Body of pancreas (tissue), 4 donors: ENCODE measurements around the gene UBE2V1. TPM values are rescaled to one million over a fixed set of nuclear protein-coding genes. Genes with fewer than 3 reads are reported as not detected.
"Not testable (repeated sequence)": the region's sequence is repeated elsewhere in the genome, so short reads cannot be mapped to it uniquely, and the experiment has no call there.

Experiments
- ATAC-seq: fragments of 150-250 bp; one replicate; pipeline ENCODE4 v1.9.1; 2016
- DNase-seq, 4 donors: peaks; one replicate each; pipeline ENCODE4 v3.0.0-alpha.2; 2019
- H3K27ac ChIP-seq, 4 donors: fragments of 200-600 bp; sonication (generic); 1 replicate in 3 of 4; 2 replicates in 1 of 4; pipeline versions ENCODE4 v1.5.1 to v1.6.1; 2016 to 2019; ENCODE audit warnings: mild to moderate bottlenecking in 1 of 4, mixed read lengths in 1 of 4, moderate library complexity in 1 of 4
- H3K27me3 ChIP-seq, 2 donors: fragments of 200-600 bp; sonication (generic); one replicate each; pipeline ENCODE4 v1.6.0; 2016; ENCODE audit warnings: mild to moderate bottlenecking in 1 of 2
- H3K36me3 ChIP-seq, 2 donors: fragments of 200-600 bp; sonication (generic); replicated peaks in 1 of 2; 2 replicates each; pipeline ENCODE4 v1.5.1; 2016; ENCODE audit warnings: low read depth in 2 of 2; ENCODE audit not compliant: insufficient read depth in 1 of 2
- H3K4me1 ChIP-seq: fragments of 200-600 bp; sonication (generic); one replicate; pipeline ENCODE4 v1.6.0; 2016
- H3K4me3 ChIP-seq, 2 donors: fragments of 200-600 bp; sonication (generic); 1 replicate in 1 of 2; 2 replicates in 1 of 2; pipeline ENCODE4 v1.5.1; 2016 to 2019
- H3K9me3 ChIP-seq, 3 donors: fragments of 200-600 bp; sonication (generic); 1 replicate in 2 of 3; 2 replicates in 1 of 3; pipeline ENCODE4 v1.5.1; 2016
- POLR2A ChIP-seq, 3 donors: fragments of 450-650 bp; IDR thresholded peaks; one replicate each; pipeline ENCODE4 v1.6.1; 2016; ENCODE audit warnings: antibody characterized with exemption in 3 of 3, mild to moderate bottlenecking in 2 of 3
- WGBS, 2 donors: methylation state at CpG; one replicate each; pipeline ENCODE4 v1.1.5; 2017; 5-methylcytosine and 5-hydroxymethylcytosine counted together
- intact Hi-C: fragments of 100-400 bp; cut with DNase I; formaldehyde crosslinking; loops from one replicate; pipeline ENCODE4 v1.15.1; 2023
- total RNA-seq, 2 donors: library from RNA; depleted of rRNA; stranded (reverse); fragments of >200 nt; gene quantifications; one replicate each; pipeline ENCODE4 v1.1.0, GENCODE V29; 2016
- TF ChIP-seq, protein P1 (sequence below), 7 experiments: fragments of 450-650 bp in 4 of 7; fragments of 200-600 bp in 3 of 7; sonication (generic) in 3 of 7; IDR thresholded peaks; one replicate each; pipeline ENCODE4 v1.5.1; 2016 to 2019; ENCODE audit warnings: antibody characterized with exemption in 7 of 7

UBE2V1 gene
- total RNA-seq, 2 donors from 2014 or later: 42.0 to 43.8 TPM

DNA sequence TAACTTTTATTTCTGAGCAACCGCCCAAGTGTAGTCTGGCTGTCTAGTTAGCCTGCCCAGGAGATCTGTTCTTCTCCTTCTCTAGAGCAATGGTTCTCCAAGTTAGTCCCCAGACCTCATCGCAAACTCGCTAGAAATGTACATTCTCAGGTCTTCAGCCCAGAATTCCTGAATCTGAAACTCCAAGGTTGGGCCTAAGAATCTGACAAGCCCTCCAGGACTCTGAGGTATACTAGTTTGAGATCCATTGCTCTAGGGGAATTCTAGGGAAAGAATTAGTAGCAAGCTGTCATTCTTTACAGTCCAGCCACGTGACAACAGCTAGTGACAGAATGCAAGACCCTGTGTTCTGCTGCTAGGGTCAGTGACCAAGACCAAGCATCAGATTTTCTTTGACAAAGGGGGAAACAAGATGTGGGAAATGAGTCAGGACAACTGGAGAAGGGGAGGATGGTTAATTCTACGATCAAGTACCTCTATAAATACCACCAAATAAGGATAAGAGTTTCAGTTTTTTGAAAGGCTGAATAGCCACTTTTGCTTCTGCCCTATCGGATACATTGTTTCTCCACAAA is 5.8 kb downstream of the UBE2V1 start:
- TF ChIP-seq POLR2A (IDR thresholded peaks at IDR 0.05): no peak
- TF ChIP-seq, protein P1, sequence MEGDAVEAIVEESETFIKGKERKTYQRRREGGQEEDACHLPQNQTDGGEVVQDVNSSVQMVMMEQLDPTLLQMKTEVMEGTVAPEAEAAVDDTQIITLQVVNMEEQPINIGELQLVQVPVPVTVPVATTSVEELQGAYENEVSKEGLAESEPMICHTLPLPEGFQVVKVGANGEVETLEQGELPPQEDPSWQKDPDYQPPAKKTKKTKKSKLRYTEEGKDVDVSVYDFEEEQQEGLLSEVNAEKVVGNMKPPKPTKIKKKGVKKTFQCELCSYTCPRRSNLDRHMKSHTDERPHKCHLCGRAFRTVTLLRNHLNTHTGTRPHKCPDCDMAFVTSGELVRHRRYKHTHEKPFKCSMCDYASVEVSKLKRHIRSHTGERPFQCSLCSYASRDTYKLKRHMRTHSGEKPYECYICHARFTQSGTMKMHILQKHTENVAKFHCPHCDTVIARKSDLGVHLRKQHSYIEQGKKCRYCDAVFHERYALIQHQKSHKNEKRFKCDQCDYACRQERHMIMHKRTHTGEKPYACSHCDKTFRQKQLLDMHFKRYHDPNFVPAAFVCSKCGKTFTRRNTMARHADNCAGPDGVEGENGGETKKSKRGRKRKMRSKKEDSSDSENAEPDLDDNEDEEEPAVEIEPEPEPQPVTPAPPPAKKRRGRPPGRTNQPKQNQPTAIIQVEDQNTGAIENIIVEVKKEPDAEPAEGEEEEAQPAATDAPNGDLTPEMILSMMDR (IDR thresholded peaks at IDR 0.05): no peak
- no peak overlapping the region for H3K27ac ChIP-seq

DNA sequence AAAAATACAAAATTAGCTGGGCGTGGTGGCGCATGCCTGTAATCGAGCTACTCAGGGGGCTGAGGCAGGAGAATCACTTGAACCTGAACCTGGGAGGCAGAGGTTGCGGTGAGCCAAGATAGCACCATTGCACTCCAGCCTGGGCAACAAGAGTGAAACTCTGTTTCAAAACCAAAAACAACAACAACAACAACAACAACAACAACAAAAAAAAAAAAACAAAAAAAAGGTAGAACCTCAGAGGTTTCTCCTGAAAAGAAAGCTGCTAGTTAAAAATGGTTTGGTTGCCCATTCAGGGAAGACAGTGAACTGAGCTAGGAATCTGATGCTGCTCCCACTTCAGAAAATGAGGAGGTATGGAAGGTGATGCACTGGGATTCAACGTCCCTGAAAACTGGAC is 6.3 kb downstream of the UBE2V1 start:
- H3K36me3 ChIP-seq, ATAC-seq, H3K4me3 ChIP-seq, H3K27ac ChIP-seq, intact Hi-C loops, H3K9me3 ChIP-seq, DNase-seq, H3K27me3 ChIP-seq: not testable (repeated sequence)
- H3K4me1 ChIP-seq: peaks cover 50% of the 10 kb centered on the region
- 78 to 82% methylated on average over 2 to 5 of the region's 5 CpGs for WGBS, 2 donors

More for the DNA sequence above, 5.8 kb downstream of the UBE2V1 start:
- 79 to 80% methylated on average over 6 of the region's 6 CpGs for WGBS, 2 donors
- intact Hi-C loops: no loop called here
- Histone ChIP-seq H3K9me3 (no peaks in the 10 kb centered on the region), H3K4me3 (no peak overlapping the region), H3K36me3 (no peaks in the 10 kb centered on the region), H3K4me1 (peaks cover 50% of the 10 kb centered on the region), H3K27me3 (no peaks in the 10 kb centered on the region)
- DNase-seq: no peak
- no peak for ATAC-seq

DNA sequence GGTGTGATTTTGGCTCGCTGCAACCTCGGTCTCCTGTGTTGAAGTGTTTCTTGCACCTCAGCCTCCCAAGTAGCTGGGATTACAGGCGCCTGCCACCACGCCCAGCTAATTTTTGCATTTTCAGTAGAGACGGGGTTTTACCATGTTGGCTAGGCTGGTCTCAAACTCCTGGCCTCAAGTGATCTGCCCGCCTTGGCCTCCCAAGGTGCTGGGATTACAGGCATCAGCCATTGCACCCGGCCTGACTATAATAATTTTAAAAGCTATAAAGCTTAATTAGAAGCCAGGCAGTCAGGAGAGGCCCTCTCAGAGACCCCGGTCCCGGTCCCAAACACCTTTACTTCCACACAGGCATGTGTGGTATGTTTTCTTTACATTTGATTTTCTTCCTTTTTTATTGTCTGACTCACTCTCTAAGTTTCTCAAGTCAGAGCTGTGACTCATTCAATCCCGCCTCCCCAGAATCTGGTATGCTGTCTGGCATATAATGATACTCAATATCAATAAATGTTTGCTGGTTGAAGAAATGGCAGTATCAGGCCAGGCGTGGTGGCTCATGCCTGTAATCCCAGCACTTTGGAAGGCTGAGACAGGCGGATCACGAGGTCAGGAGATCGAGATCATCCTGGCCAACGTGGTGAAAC is 9.4 kb downstream of the UBE2V1 start:
- ATAC-seq, intact Hi-C loops, H3K4me3 ChIP-seq, H3K27me3 ChIP-seq, DNase-seq, H3K27ac ChIP-seq, H3K36me3 ChIP-seq, H3K9me3 ChIP-seq: not testable (repeated sequence)
- peaks cover 44% of the 10 kb centered on the region for H3K4me1 ChIP-seq
- WGBS, 2 donors: 88% methylated on average over 14 to 15 of the region's 15 CpGs

DNA sequence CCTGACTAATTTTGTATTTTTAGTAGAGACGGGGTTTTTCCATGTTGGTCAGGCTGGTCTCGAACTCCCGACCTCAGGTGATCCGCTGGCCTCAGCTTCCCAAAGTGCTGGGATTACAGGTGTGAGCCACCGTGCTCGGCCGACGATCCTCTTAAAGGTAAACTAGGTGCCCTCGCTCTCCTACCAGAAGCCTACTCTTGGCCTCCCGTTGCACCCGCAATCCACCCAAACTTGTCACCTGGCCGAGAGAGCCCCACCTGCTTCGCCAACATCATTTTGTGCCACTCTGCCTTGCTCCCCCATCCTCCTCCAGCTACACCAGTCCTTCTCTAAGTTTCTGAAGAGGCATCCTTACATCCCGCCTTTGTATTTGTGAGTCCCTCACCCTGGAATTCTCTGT is 10.4 kb downstream of the UBE2V1 start:
- DNase-seq, H3K4me3 ChIP-seq, ATAC-seq, H3K27me3 ChIP-seq, H3K27ac ChIP-seq, intact Hi-C loops, H3K9me3 ChIP-seq, H3K36me3 ChIP-seq: not testable (repeated sequence)
- H3K4me1 ChIP-seq: peaks cover 33% of the 10 kb centered on the region
- 92 to 98% methylated on average over 14 of the region's 14 CpGs for WGBS, 2 donors

DNA sequence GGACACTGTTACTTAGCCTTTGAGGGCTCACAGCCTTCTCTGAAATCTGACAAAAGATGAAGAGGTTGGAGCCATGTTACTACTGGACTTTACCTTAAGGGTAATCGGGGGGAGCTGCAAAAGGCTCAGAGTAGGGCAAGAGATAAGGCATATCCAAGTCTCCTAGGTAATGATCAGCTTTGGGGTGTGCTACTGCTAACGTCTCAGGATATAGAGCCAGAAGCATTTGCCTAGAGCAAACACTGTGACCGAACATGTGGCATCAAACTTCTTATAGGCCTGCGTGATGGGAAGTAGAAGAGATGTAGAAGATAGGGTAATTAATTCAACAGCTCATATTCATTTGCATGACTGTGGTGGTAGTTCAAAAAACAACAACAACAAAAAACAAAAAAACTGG is 11.1 kb downstream of the UBE2V1 start:
- H3K9me3 ChIP-seq: no peaks in the 10 kb centered on the region
- intact Hi-C loops: no loop called here
- no peaks in the 10 kb centered on the region for H3K27me3 ChIP-seq
- TF ChIP-seq POLR2A (IDR thresholded peaks at IDR 0.05): no peak
- TF ChIP-seq, protein P1 (IDR thresholded peaks at IDR 0.05): no peak
- no peak overlapping the region for H3K4me3 ChIP-seq
- H3K4me1 ChIP-seq: peaks cover 32% of the 10 kb centered on the region
- ATAC-seq (no peak), DNase-seq (no peak)
- 17 to 31% methylated on average over 4 of the region's 4 CpGs for WGBS, 2 donors
- H3K27ac ChIP-seq: no peak overlapping the region
- H3K36me3 ChIP-seq: no peaks in the 10 kb centered on the region

DNA sequence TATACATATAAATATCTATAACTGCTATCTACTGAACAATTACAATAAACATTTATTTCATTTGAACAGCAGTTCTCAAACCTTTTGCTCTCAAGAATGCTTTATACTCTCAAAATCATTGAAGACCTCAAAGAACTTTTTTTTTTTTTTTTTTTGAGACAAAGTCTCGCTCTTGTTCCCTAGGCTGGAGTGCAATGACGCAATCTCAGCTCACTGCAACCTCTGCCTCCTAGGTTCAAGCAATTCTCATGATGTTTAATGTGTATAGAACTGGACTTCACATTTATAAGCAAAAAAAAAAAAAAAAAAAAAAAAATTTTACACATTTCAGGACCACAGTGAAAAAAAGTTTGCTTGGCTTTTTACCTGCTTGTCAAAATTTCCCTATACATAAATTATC is 11.7 kb downstream of the UBE2V1 start:
- Histone ChIP-seq H3K9me3 (no peaks in the 10 kb centered on the region), H3K4me1 (peaks cover 32% of the 10 kb centered on the region), H3K27ac (no peak overlapping the region), H3K4me3 (no peak overlapping the region), H3K27me3 (no peaks in the 10 kb centered on the region), H3K36me3 (peaks cover 0 to 1% of the 10 kb centered on the region in 2 donors)
- TF ChIP-seq, protein P1 (IDR thresholded peaks at IDR 0.05): no peak
- TF ChIP-seq POLR2A (IDR thresholded peaks at IDR 0.05): no peak
- intact Hi-C loops: no loop called here
- DNase-seq (no peak), ATAC-seq (no peak)
- 54 to 61% methylated on average over 2 of the region's 2 CpGs for WGBS, 2 donors
